Activated T-cell treated with anti-CD3 and anti-CD28 coated beads, Interleukin-2, amount 50 U/mL, for 1 hour (primary cell): ENCODE results near the gene ANXA2.
A peak's percentile ranks its signal among the peaks of the same experiment; 100 is the strongest.
"Not testable (repeated sequence)": the region's sequence is repeated elsewhere in the genome, so short reads cannot be mapped to it uniquely, and the experiment has no call there.

Source experiments
- DNase-seq: peaks from one replicate; pipeline ENCODE4 v3.0.0-alpha.2; 2020

The ANXA2 gene

DNA sequence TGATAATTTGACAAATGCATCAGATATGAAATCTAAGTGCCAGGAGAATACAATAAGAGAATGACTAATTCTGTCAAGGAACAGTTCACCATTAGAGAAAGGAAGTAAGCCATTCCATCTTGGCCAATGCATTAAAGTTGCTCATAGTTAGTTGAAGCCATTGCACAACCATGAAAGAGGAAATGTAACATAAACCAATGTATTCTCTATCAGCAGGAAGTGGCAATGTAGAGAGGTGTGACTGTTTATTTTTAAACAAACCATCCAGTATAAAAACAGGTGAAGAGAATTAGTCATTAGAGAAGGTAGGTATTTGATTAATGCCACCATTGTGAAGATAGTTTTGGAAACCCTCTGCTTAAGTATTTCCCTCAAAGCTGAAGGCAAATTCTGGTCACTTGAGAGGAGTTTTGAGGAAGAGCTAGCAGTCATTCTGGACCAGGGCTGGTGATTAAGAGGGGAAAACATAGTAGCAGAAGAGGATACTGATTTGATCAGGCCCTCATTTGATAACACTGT lies 10.7 kb upstream of the ANXA2 start:
- no peak for DNase-seq

- no peak for DNase-seq
Measured at GRCh38 chr15:60407415-60407805, 9.6 kb upstream of the ANXA2 start.

DNA sequence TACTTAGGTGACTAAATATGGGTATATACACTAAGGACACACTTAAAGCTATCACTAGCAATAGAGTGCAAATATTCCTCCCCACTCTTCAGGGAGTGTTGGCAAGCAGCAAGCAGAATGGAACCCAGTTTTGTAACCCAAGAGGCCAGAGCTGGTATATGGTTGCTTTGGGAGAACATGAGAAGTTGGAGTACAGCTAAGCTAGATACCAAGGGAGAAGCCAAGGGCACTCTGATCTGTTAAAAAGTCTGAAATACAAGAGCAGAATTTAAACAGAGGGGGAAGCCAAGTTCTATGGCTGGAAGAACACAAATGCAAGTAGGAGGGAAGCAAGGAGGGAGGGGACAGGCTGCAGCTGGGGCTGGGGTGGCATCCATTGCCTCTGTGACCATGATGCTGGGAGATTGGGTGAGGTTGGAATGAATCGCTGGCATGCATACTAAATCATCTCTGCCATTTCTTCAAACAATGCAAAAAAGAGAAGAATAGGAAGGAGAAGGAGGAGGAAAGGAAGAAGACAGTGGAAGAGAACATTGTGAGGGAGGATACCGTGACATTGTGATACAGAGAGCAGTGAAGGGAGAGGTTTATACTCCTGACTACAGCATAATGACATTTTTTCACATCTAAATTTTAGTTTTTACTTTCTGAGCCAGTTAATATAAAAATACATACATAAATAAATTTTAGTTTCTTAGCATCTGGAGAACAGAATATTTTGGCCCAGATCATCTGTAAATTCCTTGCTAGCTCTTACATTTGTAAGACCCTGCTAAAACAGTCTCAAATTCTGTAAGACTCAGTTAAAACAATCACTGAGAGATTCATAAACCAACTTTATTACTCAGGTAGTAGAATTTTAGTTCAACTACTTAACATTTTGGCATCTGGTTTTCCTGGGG lies 9.0 kb upstream of the ANXA2 start:
- DNase-seq: no peak

GRCh38 chr15:60405399-60405798 lies 7.6 kb upstream of the ANXA2 start:
- DNase-seq: no peak

DNA sequence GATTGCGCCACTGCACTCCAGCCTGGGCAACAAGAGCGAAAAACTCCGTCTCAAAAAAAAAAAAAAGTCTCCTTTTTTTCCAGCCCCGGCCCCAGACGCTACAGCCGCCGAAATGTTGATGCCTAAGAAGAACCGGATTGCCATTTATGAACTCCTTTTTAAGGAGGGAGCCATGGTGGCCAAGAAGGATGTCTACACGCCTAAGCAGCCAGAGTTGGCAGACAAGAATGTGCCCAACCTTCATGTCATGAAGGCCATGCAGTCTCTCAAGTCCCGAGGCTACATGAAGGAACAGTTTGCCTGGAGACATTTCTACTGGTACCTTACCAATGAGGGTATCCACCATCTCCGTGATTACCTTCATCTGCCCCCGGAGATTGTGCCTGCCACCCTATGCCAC lies 6.6 kb upstream of the ANXA2 start:
- DNase-seq: not testable (repeated sequence)

- DNase-seq: no peak
Measured at GRCh38 chr15:60400944-60401343, 3.2 kb upstream of the ANXA2 start.

DNA sequence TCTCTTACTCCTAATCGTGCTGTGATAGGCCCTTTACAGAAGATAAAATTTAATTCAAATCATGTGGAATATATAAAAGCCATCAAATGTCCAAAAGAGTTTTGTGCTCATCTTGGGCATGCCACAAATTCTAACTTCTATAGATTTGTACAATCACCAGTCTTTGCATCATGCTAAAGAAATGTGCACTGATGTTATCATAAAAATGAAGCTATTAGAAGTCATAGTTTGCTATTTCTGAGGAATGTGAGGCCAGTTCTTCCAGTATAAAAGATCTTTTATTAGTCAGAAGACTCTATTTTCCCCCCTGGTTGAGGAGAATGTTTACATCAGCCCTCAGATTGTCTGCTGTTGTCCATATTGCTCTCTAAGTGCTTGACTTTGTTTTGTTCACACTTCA lies 2.1 kb upstream of the ANXA2 start:
- DNase-seq: no peak

DNA sequence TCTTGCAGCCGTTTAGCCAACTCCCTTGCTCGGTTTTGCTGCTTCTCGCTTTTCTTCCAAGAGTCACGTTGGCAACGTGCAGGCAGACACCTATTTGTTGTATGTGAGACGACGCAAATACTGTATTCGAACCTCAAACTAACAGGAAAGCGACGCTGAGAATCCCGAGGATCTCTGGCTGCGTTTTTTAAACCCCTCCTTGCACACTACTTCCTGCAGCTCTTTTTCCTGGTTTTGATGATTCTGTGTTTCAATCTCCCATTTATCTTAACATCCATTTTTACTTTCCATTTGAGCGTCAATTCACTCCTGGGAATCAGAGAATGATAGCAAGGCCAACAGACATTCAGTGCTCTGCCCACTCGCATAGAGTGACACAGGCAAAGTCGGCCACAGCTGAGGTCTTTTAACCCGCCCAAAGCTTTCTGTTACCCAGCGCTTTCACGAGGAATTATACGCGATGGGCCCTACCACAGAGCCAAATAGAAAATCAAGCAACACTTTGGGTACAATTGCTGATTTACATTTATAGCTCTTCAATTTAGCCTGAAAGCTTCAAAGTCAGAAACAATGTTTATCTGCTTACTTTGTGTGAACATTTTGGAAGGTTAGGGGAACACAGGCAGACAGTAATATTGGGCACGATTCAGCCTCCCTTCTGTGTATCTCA lies 1.6 kb upstream of the ANXA2 start:
- DNase-seq: no peak

DNA sequence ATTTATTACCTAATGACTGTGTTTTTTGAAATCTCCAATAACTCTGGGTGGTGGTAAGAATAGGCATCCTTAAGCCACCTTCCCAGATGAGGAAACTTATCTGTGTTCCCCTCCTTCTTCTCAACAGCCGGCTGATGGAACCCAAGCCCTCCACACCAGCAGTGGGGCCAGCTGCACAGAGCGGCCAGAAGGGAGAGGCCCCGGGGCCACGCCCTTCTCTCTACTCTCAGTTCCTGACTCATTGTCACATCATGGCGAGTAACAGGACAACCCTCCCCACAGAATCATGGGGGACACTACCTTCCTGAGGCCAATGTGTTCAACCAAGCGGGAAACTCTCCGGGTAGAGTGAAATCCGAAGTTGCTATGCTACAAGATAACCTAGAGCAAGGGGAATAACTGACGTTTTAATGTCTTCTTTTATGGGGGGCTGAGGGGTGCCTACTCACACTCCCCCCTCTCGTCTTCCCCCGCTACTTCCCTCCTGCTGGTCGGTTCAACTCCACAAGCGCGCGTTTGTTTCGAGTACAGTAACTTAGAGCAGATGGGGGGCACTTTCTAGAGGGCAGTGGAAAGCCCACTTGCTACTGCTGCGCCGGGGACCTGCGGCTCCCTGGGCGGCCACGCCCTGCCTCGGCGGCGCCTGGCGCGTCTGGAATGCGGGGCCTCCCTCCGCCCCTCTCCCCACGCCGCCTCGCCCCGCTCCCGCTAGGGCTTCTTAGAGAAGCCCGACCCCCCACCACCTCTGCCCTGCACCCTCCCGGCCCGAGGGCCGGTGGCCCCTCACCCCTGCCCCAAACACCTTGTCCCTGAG lies 621 bp downstream of the ANXA2 start:
- DNase-seq: peak; percentile 54

DNA sequence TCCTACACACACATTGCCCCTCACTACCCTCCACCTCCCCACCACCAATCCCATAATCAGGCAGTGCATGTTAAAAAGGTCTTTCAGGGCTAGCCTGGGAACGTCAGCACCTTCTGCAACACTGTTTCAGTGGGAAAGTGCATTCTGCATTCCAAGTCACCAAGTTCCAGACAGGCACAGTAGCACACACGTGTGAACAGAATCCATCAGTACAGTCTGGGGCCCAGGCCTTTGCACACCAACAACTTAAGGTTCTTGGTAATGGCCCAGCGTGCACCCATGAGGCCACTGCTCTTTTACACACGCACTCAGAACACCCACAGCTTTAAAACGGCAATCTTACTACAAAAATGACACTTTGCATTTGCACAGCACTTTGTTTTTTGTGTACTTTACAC lies 1.2 kb downstream of the ANXA2 start:
- no peak for DNase-seq

- no peak for DNase-seq
Measured at GRCh38 chr15:60396100-60396499, 1.7 kb downstream of the ANXA2 start.

DNA sequence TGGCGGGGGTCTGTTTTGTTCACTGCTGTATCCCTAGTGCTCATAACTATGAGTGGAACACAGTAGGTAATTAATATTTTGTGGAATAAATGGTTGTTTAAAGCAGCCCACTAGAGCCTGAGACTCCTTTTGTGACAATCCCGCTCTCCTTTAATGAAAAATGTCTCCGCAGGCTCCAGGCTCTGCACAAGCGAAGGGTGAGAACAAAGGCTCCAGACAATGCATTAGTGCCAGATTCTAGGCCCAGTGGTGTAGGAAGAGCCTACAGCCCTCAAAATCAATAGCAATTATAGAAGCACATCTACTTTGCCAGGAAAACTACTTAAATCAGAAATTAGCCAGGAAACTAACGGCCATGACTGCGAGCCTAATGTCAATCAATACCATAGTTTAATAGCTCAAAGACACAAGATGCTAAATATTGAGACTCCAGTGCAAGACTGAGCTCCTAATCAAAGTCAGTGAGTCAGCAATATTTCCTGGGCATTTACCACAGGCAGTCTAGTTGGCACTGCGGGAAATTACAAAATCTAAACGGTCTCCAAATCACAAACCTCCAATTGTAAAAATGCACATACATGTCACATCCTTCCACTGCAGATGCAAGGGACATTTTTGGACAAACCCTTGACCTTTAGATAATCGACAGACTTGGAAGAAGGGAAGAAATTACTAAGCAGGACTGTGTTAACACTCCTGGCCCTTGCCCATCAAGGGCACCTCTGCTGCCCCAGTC lies 2.3 kb downstream of the ANXA2 start:
- DNase-seq: no peak

- DNase-seq: no peak
Measured at GRCh38 chr15:60394689-60395097, 3.1 kb downstream of the ANXA2 start.

DNA sequence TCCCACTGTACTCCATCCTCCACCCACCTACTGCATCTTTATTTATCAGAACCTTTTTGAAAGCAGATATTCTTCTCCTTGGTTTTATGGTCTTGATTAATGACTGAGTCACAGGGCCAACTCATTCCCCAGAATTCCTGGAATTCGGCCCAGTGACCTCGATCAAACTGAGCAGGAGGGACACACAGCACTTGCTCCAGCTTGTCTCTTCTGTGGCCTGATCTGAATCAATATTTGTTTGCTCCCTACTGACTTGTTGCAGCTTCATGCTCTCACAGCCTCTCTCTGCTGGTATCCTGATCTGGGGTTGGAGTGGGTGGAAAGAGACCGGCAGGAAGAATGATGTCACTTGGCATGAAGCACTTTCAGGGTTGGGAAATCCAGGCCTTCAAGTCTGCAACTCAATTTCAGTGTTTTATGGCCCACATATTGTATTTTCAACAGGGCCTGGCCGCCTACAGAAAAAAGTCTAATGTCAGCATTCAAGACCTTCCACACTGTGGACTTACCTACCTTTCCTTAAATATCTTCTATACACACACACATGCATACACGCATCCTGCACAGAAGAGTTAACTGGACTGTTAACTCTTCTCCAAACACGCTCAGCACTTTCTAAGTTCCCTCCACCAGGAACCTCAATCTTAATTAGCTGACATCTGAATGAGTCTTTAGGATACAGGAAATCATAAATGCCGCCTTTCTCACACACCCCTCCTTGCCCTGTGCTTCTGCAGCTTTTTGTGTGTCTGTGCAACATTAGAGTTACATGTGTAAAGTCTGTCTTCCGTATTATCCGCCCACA lies 4.6 kb downstream of the ANXA2 start:
- DNase-seq: no peak

GRCh38 chr15:60392601-60392985 lies 5.2 kb downstream of the ANXA2 start:
- DNase-seq: no peak

- DNase-seq: no peak
Measured at GRCh38 chr15:60391722-60392315, 6.0 kb downstream of the ANXA2 start.

DNA sequence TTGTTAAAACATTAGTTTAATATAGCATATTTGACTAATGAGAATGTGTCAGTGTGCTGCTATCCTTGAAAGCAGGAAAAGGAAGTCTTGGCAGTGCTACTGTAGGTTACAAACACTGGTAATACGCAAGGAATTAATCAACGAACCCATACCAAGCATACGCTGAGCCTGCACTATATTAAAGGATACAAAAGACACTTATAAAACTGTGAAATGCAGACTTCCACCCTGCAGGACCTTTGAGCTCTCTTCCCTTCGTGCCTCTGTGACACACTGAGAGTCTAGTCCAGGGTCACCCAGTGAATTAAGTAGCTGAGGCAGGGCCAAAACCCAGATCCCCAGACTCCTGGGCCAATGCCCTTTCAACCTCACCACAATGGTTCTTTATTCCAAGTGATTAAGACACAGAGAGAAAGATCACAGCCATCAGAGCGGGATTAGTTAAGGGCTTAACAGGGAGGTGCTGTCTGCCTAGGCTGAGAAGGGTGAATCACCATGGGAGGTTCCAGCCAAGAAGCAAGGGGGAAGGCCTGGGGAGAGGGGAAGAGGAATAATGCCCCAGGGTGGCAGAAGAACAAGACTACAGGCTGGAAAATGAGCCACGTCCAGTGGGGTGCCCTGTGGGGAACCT lies 6.8 kb downstream of the ANXA2 start:
- no peak for DNase-seq

- DNase-seq: no peak
Measured at GRCh38 chr15:60390231-60390630, 7.6 kb downstream of the ANXA2 start.

- DNase-seq: no peak
Measured at GRCh38 chr15:60389261-60390077, 8.3 kb downstream of the ANXA2 start.

DNA sequence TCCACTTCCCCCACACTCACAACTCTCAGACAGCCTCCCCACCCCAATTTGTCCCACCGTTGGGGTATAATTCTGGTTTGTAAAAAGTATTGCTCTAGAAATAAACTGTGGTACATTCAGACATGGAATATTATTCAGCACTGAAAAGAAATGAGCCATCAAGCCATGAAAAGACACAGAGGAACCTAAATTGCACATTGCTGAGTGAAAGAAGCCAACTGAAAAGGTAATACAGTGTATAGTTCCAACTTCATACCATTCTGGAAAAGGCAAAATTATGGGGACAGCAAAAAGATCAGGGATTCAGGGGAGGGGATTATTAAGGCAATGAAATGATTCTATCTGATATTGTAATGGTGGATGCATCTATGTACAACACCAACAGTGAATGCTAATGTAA lies 10.5 kb downstream of the ANXA2 start:
- no peak for DNase-seq
